ENCODE measurements around the gene DDX41. TPM values are rescaled to one million over a fixed set of nuclear protein-coding genes. Genes with fewer than 3 reads are reported as not detected.
A peak's percentile ranks its signal among the peaks of the same experiment; 100 is the strongest.
"Not testable (repeated sequence)": the region's sequence is repeated elsewhere in the genome, so short reads cannot be mapped to it uniquely, and the experiment has no call there.

Gene DDX41
- total and polyA plus RNA-seq, 2 donors = 27.4 to 65.6 TPM

DNA sequence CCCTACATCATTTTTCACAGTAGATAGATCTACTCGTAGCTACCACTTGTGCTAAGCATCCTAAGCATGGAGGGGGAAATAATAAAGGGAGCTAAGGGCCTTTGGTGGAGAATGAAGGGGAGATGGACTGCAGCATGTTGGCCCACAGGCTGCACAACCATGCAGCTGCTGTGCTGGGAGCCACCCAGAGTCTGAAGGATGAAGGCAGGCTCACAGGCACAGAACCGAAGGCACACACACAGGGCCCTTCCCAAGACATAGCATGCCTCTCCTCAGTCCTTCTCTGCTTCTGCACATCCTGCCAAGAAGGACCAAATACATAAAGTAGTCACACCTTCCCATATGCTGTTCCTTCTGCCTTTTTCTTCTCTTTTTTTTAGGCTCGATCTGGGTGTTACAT, 31.0 kb upstream of the DDX41 start:
- no peak overlapping the region for H3K27ac ChIP-seq (ENCODE audit: low read depth)
- no peak for DNase-seq (ENCODE audit: extremely low spot score)
- H3K36me3 ChIP-seq (ENCODE audit: insufficient read depth) = no peaks in the 10 kb centered on the region
- no peak overlapping the region for H3K4me3 ChIP-seq (ENCODE audit: low read depth, low read length)
- peaks cover 3% of the 10 kb centered on the region for H3K4me1 ChIP-seq (ENCODE audit: insufficient read depth)
- WGBS = 81% methylated on average over 3 of the region's 3 CpGs

- peak overlapping the region; percentile 53 for H3K27ac ChIP-seq (ENCODE audit: low read depth)
- DNase-seq (ENCODE audit: extremely low spot score) = no peak
- H3K4me1 ChIP-seq (ENCODE audit: insufficient read depth) = peaks cover 3% of the 10 kb centered on the region
- WGBS = 36% methylated on average over 1 of the region's 1 CpG
- no peak overlapping the region for H3K4me3 ChIP-seq (ENCODE audit: low read depth, low read length)
- H3K36me3 ChIP-seq (ENCODE audit: insufficient read depth) = no peaks in the 10 kb centered on the region
Measured at GRCh38 chr5:177546258-177546741, 29.5 kb upstream of the DDX41 start.

- H3K4me1 ChIP-seq (ENCODE audit: insufficient read depth) = peaks cover 3% of the 10 kb centered on the region
- H3K36me3 ChIP-seq (ENCODE audit: insufficient read depth) = no peaks in the 10 kb centered on the region
- peak overlapping the region; percentile 53 for H3K27ac ChIP-seq (ENCODE audit: low read depth)
- 72% methylated on average over 4 of the region's 4 CpGs for WGBS
- DNase-seq (ENCODE audit: extremely low spot score) = no peak
- H3K4me3 ChIP-seq (ENCODE audit: low read depth, low read length) = no peak overlapping the region
Measured at GRCh38 chr5:177545487-177546257, 28.9 kb upstream of the DDX41 start.

GRCh38 chr5:177542816-177543465, 26.2 kb upstream of the DDX41 start:
- Histone ChIP-seq H3K4me3 (ENCODE audit: low read depth, low read length) (no peak overlapping the region), H3K27ac (ENCODE audit: low read depth) (no peak overlapping the region), H3K36me3 (ENCODE audit: insufficient read depth) (no peaks in the 10 kb centered on the region), H3K4me1 (ENCODE audit: insufficient read depth) (no peaks in the 10 kb centered on the region)
- DNase-seq (ENCODE audit: extremely low spot score) = no peak
- 78% methylated on average over 4 of the region's 4 CpGs for WGBS

GRCh38 chr5:177540438-177540837, 23.7 kb upstream of the DDX41 start:
- DNase-seq (ENCODE audit: extremely low spot score) = no peak
- Histone ChIP-seq H3K36me3 (ENCODE audit: insufficient read depth) (peaks cover 2% of the 10 kb centered on the region), H3K4me1 (ENCODE audit: insufficient read depth) (no peaks in the 10 kb centered on the region), H3K27ac (ENCODE audit: low read depth) (no peak overlapping the region), H3K4me3 (ENCODE audit: low read depth, low read length) (no peak overlapping the region)
- 76% methylated on average over 3 of the region's 3 CpGs for WGBS

DNA sequence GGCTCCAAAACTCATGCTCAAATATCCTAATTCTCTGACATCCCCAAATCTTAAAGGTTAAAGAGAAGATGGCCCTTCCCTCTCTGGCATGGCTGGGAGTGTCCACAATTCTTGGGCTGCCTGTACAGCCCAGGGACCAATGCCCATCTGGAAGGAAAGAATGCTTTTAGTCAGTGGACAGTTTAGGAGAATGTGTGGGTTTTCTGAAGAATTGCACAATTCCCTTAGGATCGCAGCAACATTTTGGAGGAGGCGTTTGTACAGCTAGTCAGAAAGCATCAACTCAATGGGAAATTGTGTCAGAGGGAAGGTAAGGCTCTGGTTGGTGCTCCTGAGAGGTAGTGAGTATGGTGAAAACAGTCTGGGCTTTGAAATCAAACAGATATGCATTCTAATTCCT, 22.6 kb upstream of the DDX41 start:
- WGBS = 94% methylated on average over 2 of the region's 2 CpGs
- H3K4me3 ChIP-seq (ENCODE audit: low read depth, low read length) = no peak overlapping the region
- H3K4me1 ChIP-seq (ENCODE audit: insufficient read depth) = no peaks in the 10 kb centered on the region
- peaks cover 2% of the 10 kb centered on the region for H3K36me3 ChIP-seq (ENCODE audit: insufficient read depth)
- no peak overlapping the region for H3K27ac ChIP-seq (ENCODE audit: low read depth)
- no peak for DNase-seq (ENCODE audit: extremely low spot score)

- H3K27ac ChIP-seq (ENCODE audit: low read depth) = no peak overlapping the region
- H3K36me3 ChIP-seq (ENCODE audit: insufficient read depth) = peaks cover 2% of the 10 kb centered on the region
- no peak for DNase-seq (ENCODE audit: extremely low spot score)
- H3K4me1 ChIP-seq (ENCODE audit: insufficient read depth) = no peaks in the 10 kb centered on the region
- no peak overlapping the region for H3K4me3 ChIP-seq (ENCODE audit: low read depth, low read length)
- 91% methylated on average over 10 of the region's 10 CpGs for WGBS
Measured at GRCh38 chr5:177538876-177539275, 22.1 kb upstream of the DDX41 start.

DNA sequence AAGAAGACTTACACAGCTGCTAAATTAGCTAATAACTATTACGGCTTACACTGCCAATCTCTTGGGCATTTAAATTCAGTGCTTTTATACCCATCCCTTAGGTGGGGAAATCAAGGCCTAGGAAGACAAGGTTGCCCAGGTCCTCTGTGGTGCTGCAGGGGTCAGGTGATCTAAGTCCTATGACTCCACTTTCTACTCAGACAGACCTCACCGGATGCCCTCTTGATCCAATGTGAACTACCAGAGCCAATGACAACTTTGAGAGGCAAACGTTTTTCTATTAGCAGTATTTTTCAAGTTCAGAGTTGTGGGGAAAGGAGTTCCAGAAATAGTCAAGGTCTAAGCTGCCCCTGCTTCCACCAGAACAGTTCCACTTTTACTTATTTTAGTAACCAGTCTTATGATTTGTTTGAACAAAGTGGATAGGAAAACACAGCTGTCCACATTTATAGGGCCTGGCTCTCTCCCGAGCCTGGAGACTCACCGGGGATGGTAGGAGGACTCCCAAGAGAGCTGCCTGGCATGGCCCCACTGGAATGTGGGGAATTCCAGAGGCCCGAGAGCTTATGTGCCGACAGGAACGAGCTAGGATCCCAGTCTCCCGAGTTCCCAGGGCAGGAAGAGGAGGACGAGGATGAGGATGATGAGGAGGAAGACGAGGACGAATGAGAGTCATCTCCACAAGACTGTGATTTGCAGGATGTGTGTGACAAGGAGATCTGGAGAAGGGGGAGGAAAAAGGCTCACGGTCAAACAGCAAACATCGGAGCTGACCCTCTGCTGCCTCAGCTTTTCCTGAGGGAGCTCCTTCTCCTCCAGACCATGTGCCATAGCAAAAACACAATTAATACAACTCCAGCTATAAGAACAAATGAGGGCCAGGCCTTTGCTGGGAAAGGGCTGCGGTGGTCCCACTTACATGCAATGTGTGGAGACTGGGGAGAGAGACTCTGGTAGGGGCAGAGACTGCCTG, 20.9 kb upstream of the DDX41 start:
- H3K36me3 ChIP-seq (ENCODE audit: insufficient read depth) = peaks cover 2% of the 10 kb centered on the region
- H3K27ac ChIP-seq (ENCODE audit: low read depth) = no peak overlapping the region
- WGBS = 30% methylated on average over 15 of the region's 15 CpGs
- DNase-seq (ENCODE audit: extremely low spot score) = no peak
- H3K4me3 ChIP-seq (ENCODE audit: low read depth, low read length) = no peak overlapping the region
- no peaks in the 10 kb centered on the region for H3K4me1 ChIP-seq (ENCODE audit: insufficient read depth)

- no peak overlapping the region for H3K4me3 ChIP-seq (ENCODE audit: low read depth, low read length)
- WGBS = 91% methylated on average over 10 of the region's 10 CpGs
- DNase-seq (ENCODE audit: extremely low spot score) = no peak
- H3K36me3 ChIP-seq (ENCODE audit: insufficient read depth) = peaks cover 2% of the 10 kb centered on the region
- no peaks in the 10 kb centered on the region for H3K4me1 ChIP-seq (ENCODE audit: insufficient read depth)
- H3K27ac ChIP-seq (ENCODE audit: low read depth) = no peak overlapping the region
Measured at GRCh38 chr5:177536386-177536785, 19.6 kb upstream of the DDX41 start.

DNA sequence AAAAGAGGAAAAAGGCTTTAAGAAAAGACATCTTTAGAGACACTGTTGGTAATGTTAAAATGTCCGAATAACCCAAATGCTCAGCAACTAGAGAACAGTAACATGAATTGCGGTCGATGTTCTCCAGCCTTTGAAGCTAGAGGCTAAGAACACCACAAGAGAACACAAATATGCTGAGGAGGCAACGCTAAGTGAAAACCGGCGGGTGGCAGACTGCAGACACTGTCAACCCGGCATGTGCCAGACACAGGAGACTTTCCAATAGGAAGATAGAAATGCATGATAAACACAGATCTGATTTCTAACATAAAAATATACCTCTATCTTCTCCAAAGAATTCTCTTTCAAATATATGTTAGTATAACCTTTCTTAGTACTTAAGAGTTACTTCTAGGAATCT, 18.4 kb upstream of the DDX41 start:
- 94% methylated on average over 7 of the region's 7 CpGs for WGBS
- no peaks in the 10 kb centered on the region for H3K4me1 ChIP-seq (ENCODE audit: insufficient read depth)
- no peak for DNase-seq (ENCODE audit: extremely low spot score)
- H3K27ac ChIP-seq (ENCODE audit: low read depth) = no peak overlapping the region
- H3K4me3 ChIP-seq (ENCODE audit: low read depth, low read length) = no peak overlapping the region
- peaks cover 2% of the 10 kb centered on the region for H3K36me3 ChIP-seq (ENCODE audit: insufficient read depth)

DNA sequence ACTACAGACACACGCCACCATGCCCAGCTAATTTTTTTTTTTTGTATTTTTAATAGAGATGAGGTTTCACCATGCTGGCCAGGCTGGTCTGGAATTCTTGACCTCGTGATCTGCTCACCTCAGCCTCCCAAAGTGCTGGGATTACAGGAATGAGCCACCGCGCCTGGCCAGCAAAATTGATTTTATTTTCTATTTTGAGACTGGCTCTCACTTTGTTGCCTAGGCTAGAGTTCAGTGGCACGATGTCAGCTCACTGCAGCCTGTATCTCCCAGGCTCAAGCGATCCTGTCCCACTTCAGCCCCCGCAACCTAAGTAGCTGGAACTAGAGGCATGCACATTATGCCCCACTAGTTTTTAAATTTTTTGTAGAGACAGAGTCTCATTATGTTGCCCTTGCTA, 17.7 kb upstream of the DDX41 start:
- H3K4me1 ChIP-seq (ENCODE audit: insufficient read depth); H3K27ac ChIP-seq (ENCODE audit: low read depth); DNase-seq (ENCODE audit: extremely low spot score); H3K36me3 ChIP-seq (ENCODE audit: insufficient read depth); H3K4me3 ChIP-seq (ENCODE audit: low read depth, low read length): not testable (repeated sequence)
- 98% methylated on average over 7 of the region's 7 CpGs for WGBS

DNA sequence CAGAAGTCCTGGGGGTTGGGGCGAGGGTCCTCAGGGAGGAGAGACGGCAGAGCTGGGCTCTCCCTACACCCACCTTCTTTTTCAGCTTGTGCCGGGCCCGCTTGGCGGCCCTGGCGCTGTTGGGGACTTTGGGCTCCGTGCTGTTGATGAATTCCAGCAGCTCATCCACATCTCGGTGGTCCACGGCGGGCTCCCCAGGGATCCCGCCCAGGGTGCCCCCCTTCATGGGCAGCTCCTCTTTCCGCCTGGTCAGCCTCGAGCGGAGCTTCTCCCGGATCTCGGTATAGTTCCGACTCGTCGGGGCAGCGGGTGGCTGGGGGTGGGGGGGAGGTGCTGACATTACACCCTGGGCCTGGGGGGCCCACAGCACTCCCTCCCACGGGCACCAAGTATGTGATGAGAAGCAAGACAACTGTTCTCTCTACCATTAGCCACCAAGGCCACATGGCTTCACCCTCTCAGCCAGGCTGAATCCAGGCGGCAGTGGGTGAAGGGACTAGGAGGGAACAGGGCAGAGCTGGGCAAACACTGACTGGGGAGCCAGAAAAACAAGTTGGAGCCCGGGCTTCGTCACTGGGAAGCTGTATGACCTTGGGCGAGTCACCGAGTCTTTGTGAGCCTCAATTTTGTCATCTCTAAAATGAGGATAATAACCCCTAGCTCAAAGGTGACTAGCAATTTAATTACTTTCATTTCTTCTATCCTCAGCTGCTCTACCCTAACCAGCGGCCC, 14.6 kb upstream of the DDX41 start:
- 90% methylated on average over 27 of the region's 27 CpGs for WGBS
- H3K4me1 ChIP-seq (ENCODE audit: insufficient read depth) = no peaks in the 10 kb centered on the region
- H3K36me3 ChIP-seq (ENCODE audit: insufficient read depth) = no peaks in the 10 kb centered on the region
- DNase-seq (ENCODE audit: extremely low spot score) = no peak
- no peak overlapping the region for H3K4me3 ChIP-seq (ENCODE audit: low read depth, low read length)
- no peak overlapping the region for H3K27ac ChIP-seq (ENCODE audit: low read depth)

- no peak overlapping the region for H3K27ac ChIP-seq (ENCODE audit: low read depth)
- WGBS = 75% methylated on average over 3 of the region's 3 CpGs
- H3K4me3 ChIP-seq (ENCODE audit: low read depth, low read length) = no peak overlapping the region
- no peaks in the 10 kb centered on the region for H3K36me3 ChIP-seq (ENCODE audit: insufficient read depth)
- no peak for DNase-seq (ENCODE audit: extremely low spot score)
- H3K4me1 ChIP-seq (ENCODE audit: insufficient read depth) = no peaks in the 10 kb centered on the region
Measured at GRCh38 chr5:177530638-177531037, 13.9 kb upstream of the DDX41 start.

All from urinary bladder (tissue), 4 donors.